ENCODE data around the gene ADAP1. TPM values are rescaled to one million over a fixed set of nuclear protein-coding genes. Genes with fewer than 3 reads are reported as not detected.

The ADAP1 gene
- total RNA-seq, 1 experiment from 2014 or later, result 16.4 TPM

DNA sequence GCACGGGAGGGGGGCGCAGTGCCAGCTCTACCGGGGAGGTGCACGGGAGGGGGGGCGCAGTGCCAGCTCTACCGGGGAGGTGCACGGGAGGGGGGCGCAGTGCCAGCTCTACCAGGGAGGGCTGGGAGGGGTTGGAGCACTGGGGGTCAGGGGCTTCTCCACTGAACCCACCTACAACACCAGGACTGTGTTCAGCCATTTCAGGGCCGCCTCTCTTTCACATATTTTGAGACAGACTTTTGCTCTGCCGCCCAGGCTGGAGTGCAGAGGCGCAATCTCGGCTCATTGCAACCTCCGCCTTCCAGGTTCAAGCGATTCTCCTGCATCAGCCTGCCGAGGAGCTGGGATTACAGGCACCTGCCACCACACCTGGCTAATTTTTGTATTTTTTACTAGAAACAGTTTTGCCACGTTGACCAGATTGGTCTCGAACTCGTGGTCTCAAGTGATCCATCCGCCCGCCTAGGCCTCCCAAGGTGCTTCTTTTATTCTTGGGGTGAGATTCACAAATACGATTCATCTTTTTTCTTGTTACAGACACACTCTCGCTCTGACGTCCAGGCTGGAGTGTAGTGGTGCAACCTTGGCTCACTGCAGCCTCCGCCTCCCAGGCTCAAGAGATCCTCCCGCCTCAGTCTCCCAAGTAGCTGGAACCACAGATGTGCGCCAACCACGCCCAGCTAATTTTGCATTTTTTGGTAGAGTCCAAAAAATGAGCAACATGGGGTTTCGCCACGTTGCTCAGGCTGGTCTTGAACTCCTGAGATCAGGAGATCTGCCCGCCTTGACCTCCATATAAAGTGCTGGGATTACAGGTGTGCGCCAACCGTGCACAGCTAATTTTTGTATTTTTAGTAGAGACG is 37.0 kb downstream of the ADAP1 start:
- DNase-seq (ENCODE audit: low spot score), result no peak
- CTCF ChIA-PET, result no interaction called here
- Histone ChIP-seq H3K27me3 (replicated peaks; ENCODE audit: insufficient read depth, low read depth, low read length, poor library complexity) (no peaks in the 10 kb centered on the region), H3K4me3 (ENCODE audit: low read depth, low read length, poor library complexity, severe bottlenecking) (no peak overlapping the region), H3K9me3 (ENCODE audit: low read depth, low read length, poor library complexity, severe bottlenecking) (no peaks in the 10 kb centered on the region), H3K36me3 (ENCODE audit: insufficient read depth, low read length, poor library complexity, severe bottlenecking) (no peaks in the 10 kb centered on the region), H3K27ac (ENCODE audit: low read depth, low read length, poor library complexity, severe bottlenecking) (no peak overlapping the region), H3K4me1 (ENCODE audit: insufficient read depth, low read length, poor library complexity, severe bottlenecking) (peaks cover 8% of the 10 kb centered on the region)
- intact Hi-C loops (cut with micrococcal nuclease; ENCODE audit: unreplicated experiment), result no loop called here
- no TSS peak for BruUV-seq (replicated peaks)
- TF ChIP-seq, protein P1, sequence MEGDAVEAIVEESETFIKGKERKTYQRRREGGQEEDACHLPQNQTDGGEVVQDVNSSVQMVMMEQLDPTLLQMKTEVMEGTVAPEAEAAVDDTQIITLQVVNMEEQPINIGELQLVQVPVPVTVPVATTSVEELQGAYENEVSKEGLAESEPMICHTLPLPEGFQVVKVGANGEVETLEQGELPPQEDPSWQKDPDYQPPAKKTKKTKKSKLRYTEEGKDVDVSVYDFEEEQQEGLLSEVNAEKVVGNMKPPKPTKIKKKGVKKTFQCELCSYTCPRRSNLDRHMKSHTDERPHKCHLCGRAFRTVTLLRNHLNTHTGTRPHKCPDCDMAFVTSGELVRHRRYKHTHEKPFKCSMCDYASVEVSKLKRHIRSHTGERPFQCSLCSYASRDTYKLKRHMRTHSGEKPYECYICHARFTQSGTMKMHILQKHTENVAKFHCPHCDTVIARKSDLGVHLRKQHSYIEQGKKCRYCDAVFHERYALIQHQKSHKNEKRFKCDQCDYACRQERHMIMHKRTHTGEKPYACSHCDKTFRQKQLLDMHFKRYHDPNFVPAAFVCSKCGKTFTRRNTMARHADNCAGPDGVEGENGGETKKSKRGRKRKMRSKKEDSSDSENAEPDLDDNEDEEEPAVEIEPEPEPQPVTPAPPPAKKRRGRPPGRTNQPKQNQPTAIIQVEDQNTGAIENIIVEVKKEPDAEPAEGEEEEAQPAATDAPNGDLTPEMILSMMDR (conservative IDR thresholded peaks at IDR 0.05; ENCODE audit: low read depth, low read length), result no peak
- no peak for TF ChIP-seq EZH2 (IDR thresholded peaks at IDR 0.05; ENCODE audit: borderline replicate concordance, low read depth, low read length, poor library complexity, severe bottlenecking)
- POLR2A ChIA-PET (ENCODE audit: low non-redundant PET), result no interaction called here

DNA sequence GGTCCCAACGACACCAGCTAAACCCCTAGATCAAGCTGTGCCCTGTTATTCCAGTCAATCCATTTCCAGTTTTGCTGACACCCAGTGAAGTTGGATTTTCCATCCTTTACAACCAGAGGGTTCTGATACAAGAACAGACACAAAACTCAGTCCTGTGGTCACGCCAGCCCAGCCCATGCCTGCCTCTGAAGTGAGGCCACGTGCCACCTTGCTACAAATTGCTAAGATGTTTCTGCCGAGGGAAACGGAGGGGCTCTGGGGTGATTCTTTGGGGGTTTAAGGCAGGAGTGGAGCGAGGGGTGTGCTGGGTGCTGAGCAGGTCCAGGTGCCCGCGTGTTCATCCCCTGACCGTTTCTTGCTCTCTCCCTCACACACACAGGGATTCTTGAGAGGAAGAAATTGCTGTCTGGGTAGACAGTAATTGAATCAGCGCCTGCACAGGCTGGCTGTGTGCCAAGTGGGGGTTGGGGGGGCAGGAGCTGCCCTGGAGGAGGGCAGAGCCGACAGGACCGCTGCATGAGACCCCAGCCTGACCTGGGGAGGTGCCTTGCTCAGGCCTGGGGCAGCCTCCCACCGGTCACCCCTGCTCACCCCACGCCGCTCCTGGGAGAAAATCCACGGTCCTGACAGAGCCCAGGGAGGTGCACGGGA is 38.1 kb downstream of the ADAP1 start:
- H3K9me3 ChIP-seq (ENCODE audit: low read depth, low read length, poor library complexity, severe bottlenecking), result no peaks in the 10 kb centered on the region
- H3K27me3 ChIP-seq (replicated peaks; ENCODE audit: insufficient read depth, low read depth, low read length, poor library complexity), result no peaks in the 10 kb centered on the region
- POLR2A ChIA-PET (ENCODE audit: low non-redundant PET), result no interaction called here
- H3K36me3 ChIP-seq (ENCODE audit: insufficient read depth, low read length, poor library complexity, severe bottlenecking), result no peaks in the 10 kb centered on the region
- TF ChIP-seq, protein P1 (conservative IDR thresholded peaks at IDR 0.05; ENCODE audit: low read depth, low read length), result no peak
- intact Hi-C loops (cut with micrococcal nuclease; ENCODE audit: unreplicated experiment), result no loop called here
- CTCF ChIA-PET, result no interaction called here
- no peak overlapping the region for H3K4me3 ChIP-seq (ENCODE audit: low read depth, low read length, poor library complexity, severe bottlenecking)
- BruUV-seq (replicated peaks), result no TSS peak
- DNase-seq (ENCODE audit: low spot score), result no peak
- peaks cover 8% of the 10 kb centered on the region for H3K4me1 ChIP-seq (ENCODE audit: insufficient read depth, low read length, poor library complexity, severe bottlenecking)
- H3K27ac ChIP-seq (ENCODE audit: low read depth, low read length, poor library complexity, severe bottlenecking), result no peak overlapping the region

DNA sequence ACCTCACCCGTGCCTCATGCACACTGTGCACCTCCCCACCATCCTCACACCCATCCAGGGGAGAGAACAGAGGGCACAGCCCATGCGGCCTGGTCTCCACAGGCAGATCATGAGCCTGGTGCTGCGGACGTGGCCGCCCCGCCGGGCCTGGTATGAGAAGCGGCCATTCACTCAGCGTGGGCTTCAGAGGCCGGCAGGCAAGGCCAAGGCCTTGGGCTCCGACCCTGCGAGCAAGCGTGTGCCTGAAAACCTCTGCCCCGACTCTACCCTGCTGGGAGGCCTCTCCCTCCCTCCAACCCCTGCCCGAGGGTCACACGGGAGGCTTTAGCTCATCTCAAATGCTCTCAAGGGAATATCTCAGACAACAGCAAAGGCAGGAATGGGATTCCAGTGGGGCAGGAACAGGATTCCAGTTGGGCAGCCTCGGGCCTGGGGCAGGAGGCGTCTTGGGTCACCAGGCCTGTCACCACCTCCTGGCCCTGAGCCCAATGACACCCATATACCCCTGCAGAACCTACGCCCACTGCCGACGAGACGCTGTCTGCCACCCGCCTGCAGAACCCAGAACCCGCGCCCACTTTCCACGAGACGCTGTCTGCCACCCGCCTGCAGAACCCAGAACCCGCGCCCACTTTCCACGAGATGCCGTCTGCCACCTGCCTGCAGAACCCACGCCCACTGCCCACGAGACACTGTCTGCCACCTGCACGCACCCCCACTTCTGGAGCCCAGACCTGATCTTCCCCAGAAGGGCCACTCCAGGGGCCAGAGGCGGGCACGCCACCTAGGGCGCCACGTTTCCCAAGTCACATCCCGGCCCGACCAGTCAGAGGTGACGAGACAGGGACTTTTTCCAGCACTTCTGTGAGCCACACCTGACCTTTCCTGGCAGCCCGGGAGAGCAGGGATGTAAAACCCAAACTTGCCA is 38.9 kb downstream of the ADAP1 start:
- BruUV-seq (replicated peaks), result no TSS peak

More for the DNA sequence above, 38.9 kb downstream of the ADAP1 start:
- no peaks in the 10 kb centered on the region for H3K27me3 ChIP-seq (replicated peaks; ENCODE audit: insufficient read depth, low read depth, low read length, poor library complexity)
- DNase-seq (ENCODE audit: low spot score), result no peak
- no peaks in the 10 kb centered on the region for H3K9me3 ChIP-seq (ENCODE audit: low read depth, low read length, poor library complexity, severe bottlenecking)
- ChIA-PET POLR2A (ENCODE audit: low non-redundant PET) (no interaction called here), CTCF (no interaction called here)
- intact Hi-C loops (cut with micrococcal nuclease; ENCODE audit: unreplicated experiment), result no loop called here
- no peak overlapping the region for H3K27ac ChIP-seq (ENCODE audit: low read depth, low read length, poor library complexity, severe bottlenecking)
- H3K4me3 ChIP-seq (ENCODE audit: low read depth, low read length, poor library complexity, severe bottlenecking), result no peak overlapping the region
- no peaks in the 10 kb centered on the region for H3K36me3 ChIP-seq (ENCODE audit: insufficient read depth, low read length, poor library complexity, severe bottlenecking)
- H3K4me1 ChIP-seq (ENCODE audit: insufficient read depth, low read length, poor library complexity, severe bottlenecking), result peaks cover 9% of the 10 kb centered on the region
- TF ChIP-seq EZH2 (IDR thresholded peaks at IDR 0.05; ENCODE audit: borderline replicate concordance, low read depth, low read length, poor library complexity, severe bottlenecking), result no peak
- TF ChIP-seq, protein P1 (conservative IDR thresholded peaks at IDR 0.05; ENCODE audit: low read depth, low read length), result no peak

All from A673 (cell line).